HFFc6 (cell line): ENCODE data around the gene COX10. TPM values are rescaled to one million over a fixed set of nuclear protein-coding genes. Genes with fewer than 3 reads are reported as not detected.

Source experiments
- DNase-seq: peaks from one replicate; pipeline ENCODE4 v3.0.0-alpha.2; 2018
- H3K27ac Mint-ChIP-seq: 2 replicates; pipeline ENCODE4 v1.8.0; 2020; ENCODE audit warnings: mild to moderate bottlenecking, mixed read lengths
- H3K27me3 Mint-ChIP-seq: 2 replicates; pipeline ENCODE4 v1.8.0; 2021; ENCODE audit warnings: mild to moderate bottlenecking, moderate library complexity, mixed read lengths; ENCODE audit not compliant: insufficient read depth
- H3K36me3 Mint-ChIP-seq: 2 replicates; pipeline ENCODE4 v1.8.0; 2021; ENCODE audit warnings: low read depth, mixed read lengths
- H3K4me1 Mint-ChIP-seq: 2 replicates; pipeline ENCODE4 v1.8.0; 2020; ENCODE audit warnings: low read depth, mixed read lengths
- H3K4me3 Mint-ChIP-seq: 2 replicates; pipeline ENCODE4 v1.8.0; 2020; ENCODE audit warnings: mild to moderate bottlenecking, moderate library complexity, mixed read lengths
- H3K9me3 Mint-ChIP-seq: 2 replicates; pipeline ENCODE4 v1.8.0; 2020; ENCODE audit warnings: mild to moderate bottlenecking, mixed read lengths
- total RNA-seq, 6 experiments: library from RNA; stranded (reverse); fragmentation: NEBNext Ultra II Directional; extraction: Animal tissue kit (Norgen Biotek cat#: 25700); gene quantifications; 2 replicates in 1 of 6; 3 replicates in 5 of 6; pipeline ENCODE4 v1.2.3, GENCODE V29; 2021
- TF ChIP-seq, protein P1 (sequence below): fragments of 200-600 bp; sonication (generic); IDR thresholded peaks from 2 replicates; pipeline ENCODE4 v1.5.0; 2021; ENCODE audit warnings: antibody characterized with exemption, mild to moderate bottlenecking

Gene COX10
- total RNA-seq, 6 experiments from 2014 or later = 12.2 to 16.2 (median 14.8) TPM

DNA sequence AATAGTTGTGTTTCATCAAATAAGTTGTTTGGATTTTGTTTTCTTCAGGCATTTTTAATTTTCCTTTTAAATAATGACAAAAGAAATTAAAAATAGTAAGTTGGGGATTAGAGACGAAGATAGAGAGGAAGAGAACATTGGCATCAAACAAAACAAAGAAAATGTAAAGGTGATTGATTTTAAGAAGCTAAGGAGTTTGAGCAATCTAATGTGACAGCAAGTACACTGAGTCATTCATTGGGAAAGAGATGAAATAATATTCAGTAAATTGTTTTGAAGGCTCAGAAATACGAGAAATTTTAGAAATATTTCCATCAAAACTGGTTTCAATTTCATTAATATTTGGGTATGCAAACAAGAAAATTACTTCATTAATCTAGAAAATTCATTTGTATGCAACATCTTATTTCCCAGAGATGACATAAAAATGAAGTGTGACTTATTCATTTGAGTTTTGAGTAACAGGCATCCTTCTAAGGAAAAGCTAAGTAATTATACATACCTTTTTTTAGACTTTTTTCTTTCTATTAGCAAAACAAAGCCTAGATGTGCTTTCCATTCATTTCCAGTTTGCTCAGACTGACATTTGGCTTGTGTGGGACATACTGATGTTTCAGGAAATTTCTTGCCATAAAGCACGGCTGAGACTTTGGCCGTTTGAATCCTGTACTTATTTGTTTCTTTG lies 66.7 kb downstream of the COX10 start:
- H3K27ac Mint-ChIP-seq = no peak overlapping the region
- TF ChIP-seq, protein P1, sequence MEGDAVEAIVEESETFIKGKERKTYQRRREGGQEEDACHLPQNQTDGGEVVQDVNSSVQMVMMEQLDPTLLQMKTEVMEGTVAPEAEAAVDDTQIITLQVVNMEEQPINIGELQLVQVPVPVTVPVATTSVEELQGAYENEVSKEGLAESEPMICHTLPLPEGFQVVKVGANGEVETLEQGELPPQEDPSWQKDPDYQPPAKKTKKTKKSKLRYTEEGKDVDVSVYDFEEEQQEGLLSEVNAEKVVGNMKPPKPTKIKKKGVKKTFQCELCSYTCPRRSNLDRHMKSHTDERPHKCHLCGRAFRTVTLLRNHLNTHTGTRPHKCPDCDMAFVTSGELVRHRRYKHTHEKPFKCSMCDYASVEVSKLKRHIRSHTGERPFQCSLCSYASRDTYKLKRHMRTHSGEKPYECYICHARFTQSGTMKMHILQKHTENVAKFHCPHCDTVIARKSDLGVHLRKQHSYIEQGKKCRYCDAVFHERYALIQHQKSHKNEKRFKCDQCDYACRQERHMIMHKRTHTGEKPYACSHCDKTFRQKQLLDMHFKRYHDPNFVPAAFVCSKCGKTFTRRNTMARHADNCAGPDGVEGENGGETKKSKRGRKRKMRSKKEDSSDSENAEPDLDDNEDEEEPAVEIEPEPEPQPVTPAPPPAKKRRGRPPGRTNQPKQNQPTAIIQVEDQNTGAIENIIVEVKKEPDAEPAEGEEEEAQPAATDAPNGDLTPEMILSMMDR = no peak
- H3K36me3 Mint-ChIP-seq = no peaks in the 10 kb centered on the region
- H3K27me3 Mint-ChIP-seq = no peaks in the 10 kb centered on the region
- H3K4me1 Mint-ChIP-seq = peaks cover 5% of the 10 kb centered on the region; the same call in 1 of the 2 replicates
- no peaks in the 10 kb centered on the region for H3K9me3 Mint-ChIP-seq
- H3K4me3 Mint-ChIP-seq = no peak overlapping the region
- DNase-seq = no peak

DNA sequence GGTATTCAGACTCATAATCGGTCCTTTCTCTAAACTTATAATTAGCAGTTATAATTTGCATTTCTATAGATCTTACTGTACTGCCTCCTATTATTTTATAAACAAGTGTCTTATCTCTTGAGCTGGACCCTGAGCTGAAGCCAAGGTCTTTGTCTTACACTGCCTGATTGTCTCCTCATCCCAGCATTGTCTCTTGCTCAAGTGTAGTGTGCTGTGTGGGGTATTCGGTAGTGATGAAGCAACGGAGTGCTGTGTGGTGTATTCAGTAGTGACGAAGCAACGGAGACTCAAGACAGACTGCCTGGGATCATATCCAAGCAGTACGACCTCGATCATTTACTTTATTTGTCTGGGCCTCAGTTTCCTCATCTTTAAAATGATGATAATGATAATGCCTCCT lies 69.3 kb downstream of the COX10 start:
- H3K27ac Mint-ChIP-seq = no peak overlapping the region
- no peak overlapping the region for H3K4me3 Mint-ChIP-seq
- H3K9me3 Mint-ChIP-seq = no peaks in the 10 kb centered on the region

DNA sequence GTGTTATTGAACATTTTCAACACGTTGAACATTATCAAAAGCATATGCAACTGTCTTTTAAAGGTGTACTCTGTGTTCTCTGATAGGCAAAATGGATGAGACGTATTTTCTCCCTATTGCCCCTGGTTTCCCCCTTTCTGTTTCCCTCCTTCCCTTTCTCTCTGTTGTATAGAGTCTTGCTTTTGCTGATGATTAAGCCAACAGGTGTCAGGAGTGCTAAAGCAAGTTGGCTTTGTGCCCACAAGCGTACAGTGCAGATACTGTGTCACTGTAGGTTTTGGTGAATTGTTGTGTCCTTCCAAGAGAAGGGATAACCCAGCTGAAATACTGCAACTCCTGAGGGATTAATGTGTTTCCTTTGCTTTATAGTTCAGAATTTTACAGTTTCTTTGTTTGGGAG lies 74.4 kb downstream of the COX10 start:
- Mint-ChIP-seq H3K27ac (no peak overlapping the region), H3K27me3 (no peaks in the 10 kb centered on the region), H3K4me3 (no peak overlapping the region), H3K9me3 (no peaks in the 10 kb centered on the region; the same call in 1 of the 2 replicates), H3K4me1 (peaks cover 22% of the 10 kb centered on the region), H3K36me3 (peaks cover 12% of the 10 kb centered on the region; the same call in 1 of the 2 replicates)
- no peak for DNase-seq
- TF ChIP-seq, protein P1 = no peak

More for the DNA sequence above, 69.3 kb downstream of the COX10 start:
- TF ChIP-seq, protein P1 = no peak
- H3K27me3 Mint-ChIP-seq = no peaks in the 10 kb centered on the region
- H3K36me3 Mint-ChIP-seq = no peaks in the 10 kb centered on the region
- H3K4me1 Mint-ChIP-seq = peaks cover 5% of the 10 kb centered on the region; the same call in 1 of the 2 replicates
- DNase-seq = no peak

DNA sequence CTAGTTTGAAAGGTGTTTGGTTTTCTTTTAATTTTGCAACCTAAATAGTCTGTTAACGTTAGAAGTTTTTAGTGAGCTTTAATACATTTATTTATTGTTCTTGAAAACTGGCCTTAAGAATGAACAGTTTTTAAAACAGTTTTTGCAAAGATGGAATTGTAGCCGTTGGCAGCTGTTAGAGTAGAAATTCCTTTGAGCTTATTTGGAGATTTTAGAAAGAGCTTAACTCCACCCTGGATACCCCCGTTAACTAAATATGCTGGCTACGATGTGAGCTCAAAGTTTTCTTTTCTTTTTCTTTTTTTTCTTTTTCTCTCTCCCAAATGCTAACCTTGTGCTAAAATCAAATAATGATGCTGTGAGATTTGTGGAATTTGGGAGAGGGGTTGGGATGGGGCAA lies 75.2 kb downstream of the COX10 start:
- H3K4me3 Mint-ChIP-seq = no peak overlapping the region
- TF ChIP-seq, protein P1 = no peak
- H3K9me3 Mint-ChIP-seq = no peaks in the 10 kb centered on the region; the same call in 1 of the 2 replicates
- H3K27ac Mint-ChIP-seq = no peak overlapping the region
- H3K36me3 Mint-ChIP-seq = peaks cover 12% of the 10 kb centered on the region; the same call in 1 of the 2 replicates
- no peaks in the 10 kb centered on the region for H3K27me3 Mint-ChIP-seq
- H3K4me1 Mint-ChIP-seq = peaks cover 25% of the 10 kb centered on the region
- DNase-seq = no peak

DNA sequence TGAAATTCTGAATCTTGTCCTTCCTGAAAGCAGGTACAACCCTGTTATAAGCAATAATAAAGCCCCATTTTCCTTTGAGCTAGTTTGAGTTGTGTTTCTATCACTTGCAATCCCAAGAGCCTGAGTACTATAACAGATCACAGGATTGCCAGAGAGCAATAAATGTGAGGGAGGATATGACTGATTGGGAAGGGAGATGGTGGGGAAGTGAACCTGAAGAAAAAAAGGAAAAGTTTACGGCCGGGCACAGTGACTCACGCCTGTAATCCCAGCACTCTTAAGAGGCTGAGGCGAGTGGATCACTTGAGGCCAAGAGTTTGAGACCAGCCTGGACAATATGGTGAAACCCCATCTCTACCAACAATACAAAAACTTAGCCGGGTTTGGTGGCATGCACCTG lies 80.4 kb downstream of the COX10 start:
- no peak for DNase-seq
- peaks cover 12% of the 10 kb centered on the region; the same call in 1 of the 2 replicates for H3K36me3 Mint-ChIP-seq
- TF ChIP-seq, protein P1 = no peak

More for the DNA sequence above, 80.4 kb downstream of the COX10 start:
- Mint-ChIP-seq H3K9me3 (no peaks in the 10 kb centered on the region; the same call in 1 of the 2 replicates), H3K27me3 (no peaks in the 10 kb centered on the region), H3K27ac (no peak overlapping the region), H3K4me3 (no peak overlapping the region), H3K4me1 (peaks cover 13% of the 10 kb centered on the region)
